Esophagus muscularis mucosa (tissue), 4 donors: Measurements from ENCODE around the gene ANXA10. TPM values are rescaled to one million over a fixed set of nuclear protein-coding genes. Genes with fewer than 3 reads are reported as not detected.
"Not testable (repeated sequence)": the region's sequence is repeated elsewhere in the genome, so short reads cannot be mapped to it uniquely, and the experiment has no call there.

Source experiments
- DNase-seq: peaks from one replicate; pipeline ENCODE4 v3.0.0-alpha.2; 2017; ENCODE audit errors: extremely low spot score
- H3K27ac ChIP-seq, 4 donors: fragments of 200-600 bp; sonication (generic); replicated peaks in 1 of 4; 1 replicate in 3 of 4; 2 replicates in 1 of 4; pipeline ENCODE4 v1.5.1; 2016 to 2019; ENCODE audit warnings: mild to moderate bottlenecking in 1 of 4
- H3K27me3 ChIP-seq, 4 donors: fragments of 200-600 bp; sonication (generic); one replicate each; pipeline versions ENCODE4 v1.5.1 to v1.6.0; 2016 to 2019
- H3K36me3 ChIP-seq, 4 donors: fragments of 200-600 bp; sonication (generic); one replicate each; pipeline ENCODE4 v1.5.1; 2016 to 2019
- H3K4me1 ChIP-seq, 4 donors: fragments of 200-600 bp; sonication (generic); one replicate each; pipeline ENCODE4 v1.5.1; 2016 to 2019
- H3K4me3 ChIP-seq, 4 donors: fragments of 200-600 bp; sonication (generic); 1 replicate in 2 of 4; 2 replicates in 2 of 4; pipeline ENCODE4 v1.5.1; 2016 to 2019; ENCODE audit warnings: mild to moderate bottlenecking in 4 of 4, moderate library complexity in 1 of 4
- H3K9me3 ChIP-seq, 4 donors: fragments of 200-600 bp; sonication (generic); 1 replicate in 3 of 4; 2 replicates in 1 of 4; pipeline ENCODE4 v1.5.1; 2016 to 2019
- CTCF ChIP-seq, 3 experiments: fragments of 200-600 bp in 2 of 3; fragments of 450-650 bp in 1 of 3; sonication (generic) in 2 of 3; IDR thresholded peaks; one replicate each; pipeline ENCODE4 v1.5.1; 2017 to 2019; ENCODE audit warnings: antibody characterized with exemption in 3 of 3, mild to moderate bottlenecking in 2 of 3, moderate library complexity in 1 of 3
- EP300 ChIP-seq: sonication (generic); formaldehyde crosslinking; IDR thresholded peaks from one replicate; pipeline ENCODE4 v1.6.1; 2017; ENCODE audit warnings: antibody characterized with exemption
- POLR2A ChIP-seq: fragments of 450-650 bp; IDR thresholded peaks from one replicate; pipeline ENCODE4 v1.6.1; 2017; ENCODE audit warnings: antibody characterized with exemption, moderate library complexity, mild to moderate bottlenecking, low read depth
- POLR2AphosphoS5 ChIP-seq, 2 donors: sonication (generic); formaldehyde crosslinking; IDR thresholded peaks; one replicate each; pipeline ENCODE4 v1.6.1; 2017; ENCODE audit warnings: antibody characterized with exemption in 2 of 2
- WGBS: methylation state at CpG from one replicate; pipeline ENCODE4 v1.1.5; 2018; 5-methylcytosine and 5-hydroxymethylcytosine counted together
- intact Hi-C: fragments of 100-400 bp; cut with DNase I; formaldehyde crosslinking; loops from one replicate; pipeline ENCODE4 v1.15.1; 2023
- total RNA-seq, 4 donors: library from RNA; depleted of rRNA; stranded (reverse); fragments of >200 nt; gene quantifications; one replicate each; pipeline versions ENCODE4 v1.1.0 to v1.2.1, GENCODE V29; 2016

The ANXA10 gene
- total RNA-seq, 4 donors from 2014 or later, result 4.6 TPM; not detected in 3

- H3K36me3 ChIP-seq, result no peaks in the 10 kb centered on the region
- TF ChIP-seq POLR2A, result no peak
- no peak for TF ChIP-seq CTCF (IDR thresholded peaks at IDR 0.05)
- TF ChIP-seq POLR2AphosphoS5 (IDR thresholded peaks at IDR 0.05), result no peak
- TF ChIP-seq EP300, result no peak
- H3K27me3 ChIP-seq, result no peaks in the 10 kb centered on the region
- H3K4me1 ChIP-seq, result no peaks in the 10 kb centered on the region
- no peaks in the 10 kb centered on the region for H3K9me3 ChIP-seq
- WGBS, result 62% methylated on average over 6 of the region's 6 CpGs
- H3K4me3 ChIP-seq, result no peak overlapping the region
- intact Hi-C loops, result no loop called here
- DNase-seq, result no peak
- H3K27ac ChIP-seq, result no peak overlapping the region
These were observed 36.9 kb downstream of the ANXA10 start for GRCh38 chr4:168129046-168129772.

- WGBS, result 72% methylated on average over 2 of the region's 2 CpGs
- Histone ChIP-seq H3K27ac (no peak overlapping the region), H3K4me3 (no peak overlapping the region), H3K4me1 (no peaks in the 10 kb centered on the region), H3K36me3 (no peaks in the 10 kb centered on the region), H3K27me3 (no peaks in the 10 kb centered on the region), H3K9me3 (no peaks in the 10 kb centered on the region)
- no peak for DNase-seq
- intact Hi-C loops, result no loop called here
- TF ChIP-seq POLR2AphosphoS5 (IDR thresholded peaks at IDR 0.05), result no peak
- TF ChIP-seq EP300, result no peak
- no peak for TF ChIP-seq CTCF (IDR thresholded peaks at IDR 0.05)
- no peak for TF ChIP-seq POLR2A
These were observed 37.5 kb downstream of the ANXA10 start for GRCh38 chr4:168129802-168130201.

GRCh38 chr4:168131196-168131595, 38.9 kb downstream of the ANXA10 start:
- no peak for TF ChIP-seq EP300
- no peak for TF ChIP-seq CTCF (IDR thresholded peaks at IDR 0.05)
- no peak for TF ChIP-seq POLR2A
- TF ChIP-seq POLR2AphosphoS5 (IDR thresholded peaks at IDR 0.05), result no peak
- DNase-seq, result no peak
- H3K36me3 ChIP-seq, result no peaks in the 10 kb centered on the region
- H3K9me3 ChIP-seq, result no peaks in the 10 kb centered on the region
- H3K4me1 ChIP-seq, result no peaks in the 10 kb centered on the region
- no peak overlapping the region for H3K4me3 ChIP-seq
- H3K27ac ChIP-seq, result no peak overlapping the region
- intact Hi-C loops, result no loop called here
- no peaks in the 10 kb centered on the region for H3K27me3 ChIP-seq

- no peak for DNase-seq
- no peaks in the 10 kb centered on the region for H3K36me3 ChIP-seq
- TF ChIP-seq CTCF (IDR thresholded peaks at IDR 0.05) (no peak), POLR2A (no peak), EP300 (no peak), POLR2AphosphoS5 (IDR thresholded peaks at IDR 0.05) (no peak)
- no peak overlapping the region for H3K4me3 ChIP-seq
- H3K4me1 ChIP-seq, result no peaks in the 10 kb centered on the region
- intact Hi-C loops, result no loop called here
- H3K27ac ChIP-seq, result no peak overlapping the region
- H3K9me3 ChIP-seq, result no peaks in the 10 kb centered on the region
- no peaks in the 10 kb centered on the region for H3K27me3 ChIP-seq
These were observed 42.3 kb downstream of the ANXA10 start for GRCh38 chr4:168134651-168135050.

DNA sequence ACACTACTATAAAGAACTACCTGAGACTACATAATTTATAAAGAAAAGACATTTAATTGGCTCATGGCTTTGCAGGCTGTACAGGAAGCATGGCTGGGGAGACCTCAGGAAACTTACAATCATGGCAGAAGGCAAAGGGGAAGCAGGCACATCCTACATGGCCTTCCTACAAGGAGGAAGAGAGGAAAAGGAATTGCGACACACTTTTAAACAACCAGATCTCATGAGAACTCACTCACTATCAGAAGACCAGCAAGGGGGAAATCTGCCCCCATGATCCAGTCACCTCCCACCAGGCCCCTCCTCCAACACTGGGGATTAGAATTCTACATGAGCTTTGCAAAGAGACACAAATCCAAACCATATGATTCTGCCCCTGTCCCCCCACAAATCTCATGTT, 43.5 kb downstream of the ANXA10 start:
- DNase-seq, H3K4me3 ChIP-seq, H3K27me3 ChIP-seq, H3K27ac ChIP-seq, H3K9me3 ChIP-seq, intact Hi-C loops, H3K36me3 ChIP-seq, H3K4me1 ChIP-seq: not testable (repeated sequence)
- 88% methylated on average over 1 of the region's 1 CpG for WGBS

DNA sequence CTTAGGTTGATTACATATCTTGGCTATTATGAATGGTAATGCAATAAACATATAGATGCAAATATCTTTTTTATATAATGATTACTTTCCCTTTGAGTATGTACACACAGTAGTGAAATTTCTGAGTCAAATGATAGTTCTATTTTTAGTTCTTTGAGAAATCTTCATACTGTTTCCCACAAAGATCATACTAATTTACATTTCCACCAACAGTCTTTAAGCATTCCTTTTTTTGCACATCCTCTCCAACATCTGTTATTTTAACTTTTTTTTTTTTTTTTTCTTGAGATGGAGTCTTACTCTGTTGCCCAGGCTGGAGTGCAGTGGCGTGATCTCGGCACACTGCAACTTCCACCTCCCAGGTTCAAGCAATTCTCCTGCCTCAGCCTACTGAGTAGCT, 45.4 kb downstream of the ANXA10 start:
- H3K4me1 ChIP-seq, result not testable (repeated sequence)
- 93% methylated on average over 2 of the region's 2 CpGs for WGBS

More for the DNA sequence above, 45.4 kb downstream of the ANXA10 start:
- H3K36me3 ChIP-seq, H3K4me3 ChIP-seq, DNase-seq, intact Hi-C loops, H3K9me3 ChIP-seq, H3K27ac ChIP-seq, H3K27me3 ChIP-seq: not testable (repeated sequence)
